Fibroblast of lung (primary cell): ENCODE results near the gene WNK2. TPM values are rescaled to one million over a fixed set of nuclear protein-coding genes. Genes with fewer than 3 reads are reported as not detected.

ENCODE experiments used
- DNase-seq, 2 donors: peaks; one replicate each; pipeline versions ENCODE4 v3.0.0 to v3.0.0-alpha.2; 2010; ENCODE audit warnings: low read depth in 2 of 2
- H2AFZ ChIP-seq: 2 replicates; pipeline ENCODE4 v1.5.1; 2012; ENCODE audit warnings: low read length, control low read depth, inconsistent platforms
- H3K27ac ChIP-seq: 2 replicates; pipeline ENCODE4 v1.5.1; 2011; ENCODE audit warnings: low read length, control low read depth; ENCODE audit not compliant: insufficient read depth
- H3K27me3 ChIP-seq: 2 replicates; pipeline ENCODE4 v1.5.1; 2011; ENCODE audit warnings: mild to moderate bottlenecking, low read length; ENCODE audit not compliant: control insufficient read depth, insufficient read depth
- H3K36me3 ChIP-seq: 2 replicates; pipeline ENCODE4 v1.5.1; 2011; ENCODE audit warnings: low read length; ENCODE audit not compliant: control insufficient read depth, insufficient read depth
- H3K4me1 ChIP-seq: 2 replicates; pipeline ENCODE4 v1.5.1; 2011; ENCODE audit warnings: low read length; ENCODE audit not compliant: control insufficient read depth, insufficient read depth; ENCODE audit errors: extremely low read depth
- H3K4me2 ChIP-seq: 2 replicates; pipeline ENCODE4 v1.5.1; 2011; ENCODE audit warnings: low read length, control low read depth; ENCODE audit not compliant: insufficient read depth; ENCODE audit errors: extremely low read depth
- H3K4me3 ChIP-seq, 4 experiments: fragments of 200-600 bp in 1 of 4; sonication (generic) in 1 of 4; replicated peaks in 1 of 4; 2 replicates each; pipeline ENCODE4 v1.5.1; 2011 to 2016; ENCODE audit warnings: low read length in 4 of 4, low read depth in 3 of 4, mild to moderate bottlenecking in 3 of 4, control low read depth in 2 of 4, inconsistent platforms in 1 of 4, mixed read lengths in 1 of 4; ENCODE audit not compliant: insufficient read depth in 1 of 4; ENCODE audit errors: control extremely low read depth in 1 of 4
- H3K79me2 ChIP-seq: 2 replicates; pipeline ENCODE4 v1.5.1; 2012; ENCODE audit warnings: mild to moderate bottlenecking, low read length, inconsistent platforms; ENCODE audit not compliant: control insufficient read depth, insufficient read depth
- H3K9ac ChIP-seq: 2 replicates; pipeline ENCODE4 v1.5.1; 2011; ENCODE audit warnings: mild to moderate bottlenecking, low read length, control low read depth; ENCODE audit not compliant: insufficient read depth
- H3K9me3 ChIP-seq: 2 replicates; pipeline ENCODE4 v1.5.1; 2012; ENCODE audit warnings: low read depth, low read length; ENCODE audit not compliant: control insufficient read depth, insufficient read depth
- H4K20me1 ChIP-seq: 2 replicates; pipeline ENCODE4 v1.5.1; 2011; ENCODE audit warnings: low read length; ENCODE audit not compliant: control insufficient read depth, insufficient read depth; ENCODE audit errors: extremely low read depth
- CTCF ChIP-seq, 2 donors: IDR thresholded peaks in 1 of 2; conservative IDR thresholded peaks in 1 of 2; 1 replicate in 1 of 2; 2 replicates in 1 of 2; pipeline ENCODE4 v1.5.1; 2011 to 2012; ENCODE audit warnings: low read length in 2 of 2, control low read depth in 1 of 2, inconsistent platforms in 1 of 2, low read depth in 1 of 2, mild to moderate bottlenecking in 1 of 2
- EZH2 ChIP-seq: IDR thresholded peaks from 2 replicates; pipeline ENCODE4 v1.5.1; 2012; ENCODE audit warnings: low read length, control low read depth, mild to moderate bottlenecking; ENCODE audit errors: missing control alignments
- polyA plus RNA-seq, 2 donors: library from polyadenylated mRNA; depleted of rRNA in 1 of 2; stranded (reverse) in 1 of 2; unstranded in 1 of 2; fragments of >200 nt; gene quantifications; 2 replicates each; pipeline ENCODE4 v1.2.1, GENCODE V29; 2011 to 2012; ENCODE audit warnings: missing spikeins in 1 of 2
- total RNA-seq: library from RNA; depleted of rRNA; stranded (reverse); fragments of >200 nt; gene quantifications from 2 replicates; pipeline ENCODE4 v1.2.1, GENCODE V29; 2014

Gene WNK2
- total and polyA plus RNA-seq, 2 donors (not counting 1 experiment from before 2014, with no cell fraction given) = not detected

GRCh38 chr9:93255994-93256877 lies 72.3 kb downstream of the WNK2 start:
- H2AFZ ChIP-seq = no peak overlapping the region
- H3K36me3 ChIP-seq = no peaks in the 10 kb centered on the region
- no peak for DNase-seq
- no peaks in the 10 kb centered on the region for H4K20me1 ChIP-seq
- no peaks in the 10 kb centered on the region for H3K9me3 ChIP-seq
- TF ChIP-seq EZH2 (no peak), CTCF (conservative IDR thresholded peaks at IDR 0.05 in 1 of 2, IDR thresholded peaks at IDR 0.05 in 1 of 2; ENCODE audit: low read depth in 1 of 2, low read length in 2 of 2) (no peak)
- H3K4me3 ChIP-seq = no peak overlapping the region
- H3K27ac ChIP-seq = no peak overlapping the region
- no peaks in the 10 kb centered on the region for H3K4me1 ChIP-seq
- H3K79me2 ChIP-seq = no peaks in the 10 kb centered on the region
- no peaks in the 10 kb centered on the region for H3K27me3 ChIP-seq
- H3K9ac ChIP-seq = no peak overlapping the region
- H3K4me2 ChIP-seq = no peak overlapping the region

- no peaks in the 10 kb centered on the region for H3K9me3 ChIP-seq
- DNase-seq = no peak
- H3K27me3 ChIP-seq = no peaks in the 10 kb centered on the region
- TF ChIP-seq CTCF (conservative IDR thresholded peaks at IDR 0.05 in 1 of 2, IDR thresholded peaks at IDR 0.05 in 1 of 2; ENCODE audit: low read depth in 1 of 2, low read length in 2 of 2) = no peak
- no peak for TF ChIP-seq EZH2
- H3K4me3 ChIP-seq = no peak overlapping the region
- no peaks in the 10 kb centered on the region for H4K20me1 ChIP-seq
- H3K79me2 ChIP-seq = no peaks in the 10 kb centered on the region
- no peaks in the 10 kb centered on the region for H3K36me3 ChIP-seq
- H3K4me2 ChIP-seq = no peak overlapping the region
- H3K27ac ChIP-seq = no peak overlapping the region
- H2AFZ ChIP-seq = no peak overlapping the region
- no peaks in the 10 kb centered on the region for H3K4me1 ChIP-seq
- no peak overlapping the region for H3K9ac ChIP-seq
Observed at GRCh38 chr9:93256878-93257807, 73.2 kb downstream of the WNK2 start.

- no peak overlapping the region for H3K9ac ChIP-seq
- no peak overlapping the region for H3K27ac ChIP-seq
- H3K4me1 ChIP-seq = no peaks in the 10 kb centered on the region
- TF ChIP-seq EZH2 (no peak), CTCF (conservative IDR thresholded peaks at IDR 0.05 in 1 of 2, IDR thresholded peaks at IDR 0.05 in 1 of 2; ENCODE audit: low read depth in 1 of 2, low read length in 2 of 2) (no peak)
- H3K4me3 ChIP-seq = no peak overlapping the region
- no peak for DNase-seq
- no peak overlapping the region for H3K4me2 ChIP-seq
- H4K20me1 ChIP-seq = no peaks in the 10 kb centered on the region
- H3K79me2 ChIP-seq = no peaks in the 10 kb centered on the region
- H3K36me3 ChIP-seq = no peaks in the 10 kb centered on the region
- H3K27me3 ChIP-seq = no peaks in the 10 kb centered on the region
- H2AFZ ChIP-seq = no peak overlapping the region
- no peaks in the 10 kb centered on the region for H3K9me3 ChIP-seq
Observed at GRCh38 chr9:93257808-93258331, 73.9 kb downstream of the WNK2 start.
